HuH-7.5 (cell line): ENCODE measurements around the gene BTD.

Experiments
- DNase-seq: peaks from one replicate; pipeline ENCODE4 v3.0.0; 2011; ENCODE audit warnings: low spot score

Gene BTD, protein sequence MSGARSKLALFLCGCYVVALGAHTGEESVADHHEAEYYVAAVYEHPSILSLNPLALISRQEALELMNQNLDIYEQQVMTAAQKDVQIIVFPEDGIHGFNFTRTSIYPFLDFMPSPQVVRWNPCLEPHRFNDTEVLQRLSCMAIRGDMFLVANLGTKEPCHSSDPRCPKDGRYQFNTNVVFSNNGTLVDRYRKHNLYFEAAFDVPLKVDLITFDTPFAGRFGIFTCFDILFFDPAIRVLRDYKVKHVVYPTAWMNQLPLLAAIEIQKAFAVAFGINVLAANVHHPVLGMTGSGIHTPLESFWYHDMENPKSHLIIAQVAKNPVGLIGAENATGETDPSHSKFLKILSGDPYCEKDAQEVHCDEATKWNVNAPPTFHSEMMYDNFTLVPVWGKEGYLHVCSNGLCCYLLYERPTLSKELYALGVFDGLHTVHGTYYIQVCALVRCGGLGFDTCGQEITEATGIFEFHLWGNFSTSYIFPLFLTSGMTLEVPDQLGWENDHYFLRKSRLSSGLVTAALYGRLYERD

GRCh38 chr3:15601399-15602145 is at the start of gene BTD, which contains the start of gene HACL1:
Gene BTD (plus strand): TSS chr3:15601745. CDS start chr3:15635440, 33,695 bp downstream.
Gene HACL1 (minus strand): TSS chr3:15601569. CDS start chr3:15601463, 106 bp downstream.
- DNase-seq, result peak; percentile 94

- DNase-seq, result no peak
Measured at GRCh38 chr3:15551902-15552301, 49.6 kb upstream of the BTD start.

DNA sequence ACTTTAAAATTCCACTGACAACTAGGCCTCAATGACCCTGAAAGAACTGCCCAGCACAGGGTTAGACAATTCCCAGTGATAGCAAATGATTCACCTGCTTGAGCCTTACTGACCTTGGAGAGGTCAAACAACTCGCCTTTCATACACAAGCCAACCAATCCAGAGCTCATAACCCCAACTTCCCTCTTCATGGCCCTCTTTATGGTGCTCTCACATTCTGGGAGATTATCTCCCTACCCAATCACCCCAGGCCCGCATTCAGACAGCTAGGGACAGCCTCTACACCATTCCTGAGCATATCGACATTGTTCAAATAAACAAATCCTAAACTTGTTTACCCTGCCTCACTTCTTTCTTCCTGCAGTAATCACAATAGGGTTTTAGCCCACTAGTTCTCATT is 47.8 kb upstream of the BTD start:
- DNase-seq, result no peak

GRCh38 chr3:15556512-15556911 is 45.0 kb upstream of the BTD start:
- no peak for DNase-seq

- peak; percentile 20 for DNase-seq
Measured at GRCh38 chr3:15557511-15557946, 44.0 kb upstream of the BTD start.

DNA sequence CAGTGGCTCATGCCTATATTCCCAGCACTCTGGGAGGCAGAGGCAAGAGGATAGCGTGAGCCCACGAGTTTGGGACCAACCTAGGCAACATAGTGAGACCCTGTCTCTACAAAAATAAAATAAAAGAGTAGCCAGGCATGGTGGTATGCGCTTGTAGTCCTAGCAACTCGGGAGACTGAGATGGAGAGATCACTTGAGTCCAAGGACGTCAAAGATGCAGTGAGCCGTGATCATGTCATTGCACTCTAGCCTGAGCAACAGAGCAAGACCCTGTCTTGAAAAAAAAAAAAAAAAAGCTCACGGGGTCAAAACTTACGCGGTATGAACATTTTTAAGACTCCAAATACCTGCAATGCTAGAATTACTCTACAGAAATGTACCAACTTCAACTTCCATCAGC is 43.0 kb upstream of the BTD start:
- DNase-seq, result no peak

DNA sequence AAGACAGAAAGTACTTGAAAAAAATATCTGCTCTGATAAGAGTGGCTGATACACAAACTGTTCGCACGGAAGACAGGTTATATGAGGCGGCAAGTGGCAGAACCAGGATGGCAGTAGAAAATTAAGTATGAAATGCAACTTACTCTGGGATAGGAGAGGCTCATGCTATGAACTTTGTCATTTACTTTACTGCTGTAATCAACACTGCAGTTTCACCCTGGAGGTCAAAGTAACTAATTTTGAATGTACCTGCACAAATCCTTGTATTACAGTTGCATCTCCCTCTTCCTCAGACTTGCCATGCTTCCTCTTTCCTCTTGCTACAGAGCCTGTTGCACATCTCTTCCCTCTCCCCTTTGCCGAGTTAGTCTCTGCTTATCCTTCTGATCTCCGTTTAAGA is 39.0 kb upstream of the BTD start:
- DNase-seq, result no peak

DNA sequence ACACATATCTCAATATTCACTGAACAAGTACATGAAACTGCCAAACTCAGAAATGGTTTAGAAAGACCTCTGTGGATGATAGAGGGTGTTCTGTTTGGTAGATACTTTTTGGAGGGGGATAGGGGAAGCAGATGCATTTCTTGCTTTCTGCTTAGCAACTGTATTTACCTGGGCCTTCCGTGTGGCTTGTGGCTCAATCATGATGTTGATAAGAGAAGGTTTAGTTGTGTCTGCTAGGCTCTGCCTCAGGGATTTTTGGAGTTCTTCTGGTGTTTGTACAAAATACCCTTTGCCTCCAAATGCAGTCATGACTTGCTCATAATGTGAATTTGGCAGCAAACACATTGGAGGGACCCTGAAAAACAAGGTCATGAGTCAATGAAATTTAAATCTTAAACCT is 38.4 kb upstream of the BTD start:
- DNase-seq, result no peak

GRCh38 chr3:15572138-15572537 is 29.4 kb upstream of the BTD start:
- DNase-seq, result no peak

GRCh38 chr3:15575446-15575845 is 26.1 kb upstream of the BTD start:
- DNase-seq, result no peak

- DNase-seq, result no peak
Measured at GRCh38 chr3:15576475-15576874, 25.1 kb upstream of the BTD start.

DNA sequence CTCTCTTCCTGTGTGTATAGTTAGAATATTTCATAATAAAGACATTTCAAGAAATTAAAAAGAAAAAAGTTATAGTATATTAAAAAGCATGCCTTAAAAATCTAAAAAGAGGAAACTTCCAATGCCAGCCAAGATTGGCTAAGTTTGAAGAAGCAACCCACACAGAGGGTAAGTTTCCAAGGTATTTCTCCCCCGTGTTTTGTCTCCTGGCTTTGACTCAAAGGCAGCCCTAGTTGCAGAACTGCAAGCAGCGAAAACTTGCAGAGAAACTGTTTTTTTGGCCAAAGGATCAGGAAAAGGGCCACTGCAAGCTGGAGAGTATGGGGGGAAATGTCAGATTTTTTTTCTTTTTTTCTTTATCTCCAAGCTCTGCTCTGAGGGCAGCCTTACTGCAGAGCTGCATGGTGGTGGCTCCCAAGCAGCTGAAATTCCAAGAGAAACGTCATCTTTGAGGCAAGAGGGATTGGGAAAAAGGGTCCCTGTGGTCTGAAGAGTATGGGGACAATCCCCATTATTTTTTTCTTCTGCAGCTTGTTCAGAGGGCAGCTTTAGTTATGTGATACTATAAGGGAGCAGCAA is 23.2 kb upstream of the BTD start:
- DNase-seq, result no peak

DNA sequence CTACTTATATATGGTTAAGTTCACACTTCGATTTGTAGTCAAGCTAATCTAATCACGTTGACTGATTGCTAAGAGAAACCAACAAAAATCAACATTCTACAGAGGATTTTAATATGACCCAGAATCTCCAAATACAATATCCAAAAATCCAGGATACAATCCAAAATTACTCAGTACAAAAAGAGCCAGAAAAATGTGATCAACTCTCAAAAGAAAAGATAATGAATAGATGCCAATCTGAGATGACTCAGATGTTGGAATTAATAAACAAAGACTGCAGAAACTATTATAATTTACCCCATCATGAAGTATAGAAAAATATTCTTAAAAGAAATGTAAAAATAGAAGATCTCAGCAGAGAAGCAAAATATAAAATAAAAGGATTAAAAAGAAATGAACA is 22.5 kb upstream of the BTD start:
- no peak for DNase-seq

DNA sequence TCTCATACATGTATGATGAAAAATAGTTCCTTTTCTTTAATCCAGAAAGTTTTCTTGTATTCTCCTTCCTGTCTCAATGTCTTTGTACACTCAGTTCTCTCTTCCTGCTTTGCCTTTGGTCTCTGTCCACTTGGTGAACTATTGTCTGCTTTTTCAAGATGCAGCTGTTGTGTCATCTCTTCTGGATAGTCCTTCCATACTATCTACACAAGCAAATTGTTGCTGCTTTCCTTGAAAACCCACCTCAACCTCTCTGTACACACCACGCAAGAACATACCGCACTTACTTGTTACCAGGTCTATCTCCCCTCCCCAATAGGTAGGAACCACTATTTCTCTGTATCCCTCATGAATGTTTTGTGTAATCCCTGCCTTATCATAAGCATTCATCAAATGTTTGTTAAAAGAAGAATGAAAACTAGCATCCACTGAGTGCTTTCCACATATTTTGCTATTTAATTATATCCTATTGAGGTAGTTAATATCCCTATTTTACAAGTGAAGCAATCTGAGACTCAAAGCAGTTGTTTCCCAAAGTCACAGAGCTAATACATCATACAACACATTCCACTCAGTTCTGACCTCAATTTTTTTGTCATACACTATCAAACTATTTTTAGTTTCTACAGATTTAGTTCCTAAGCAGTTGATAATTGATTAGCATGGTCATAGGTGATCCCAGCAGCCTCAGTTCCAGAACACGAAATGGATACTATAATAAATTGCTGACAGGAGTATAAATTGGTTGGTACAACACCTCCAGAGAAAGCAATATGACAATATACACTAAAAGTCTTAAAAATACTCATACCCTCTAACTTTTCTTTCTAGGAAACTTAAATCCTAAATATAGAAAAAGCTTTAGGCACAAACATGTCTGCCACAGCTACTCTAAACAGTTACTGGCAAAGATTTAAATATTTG is 19.8 kb upstream of the BTD start:
- no peak for DNase-seq

- no peak for DNase-seq
Measured at GRCh38 chr3:15585111-15585845, 16.3 kb upstream of the BTD start.

DNA sequence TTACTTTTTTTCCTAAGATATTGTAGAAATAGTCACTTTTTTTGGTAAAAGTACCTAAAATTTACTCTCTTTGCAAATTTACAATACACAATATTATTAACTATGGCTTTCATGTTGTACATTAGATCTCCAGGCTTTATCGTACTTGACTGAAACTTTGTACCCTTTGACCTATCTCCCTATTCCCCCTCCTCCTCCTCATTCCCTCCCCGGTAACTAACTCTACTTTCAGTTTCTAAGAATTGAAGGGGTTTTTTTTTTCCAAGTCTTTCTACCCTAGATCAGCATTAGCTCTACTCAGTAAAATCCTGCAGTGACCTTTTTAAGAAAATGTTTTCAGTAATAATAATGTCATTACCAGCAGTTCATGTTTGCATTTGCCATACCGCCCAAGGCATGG is 10.3 kb upstream of the BTD start:
- no peak for DNase-seq

DNA sequence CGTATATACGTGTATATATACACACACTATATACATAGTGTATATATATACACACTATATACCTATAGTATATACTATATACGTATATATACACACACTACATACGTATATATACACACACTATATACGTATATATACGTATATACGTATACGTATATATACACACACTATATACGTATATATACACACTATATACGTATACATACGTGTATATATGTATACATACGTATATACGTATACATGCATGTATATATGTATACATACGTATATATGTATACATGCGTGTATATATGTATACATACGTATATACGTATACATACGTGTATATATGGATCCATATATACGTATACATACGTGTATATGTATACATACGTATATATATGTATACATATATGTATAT is 9.6 kb upstream of the BTD start:
- DNase-seq, result no peak

DNA sequence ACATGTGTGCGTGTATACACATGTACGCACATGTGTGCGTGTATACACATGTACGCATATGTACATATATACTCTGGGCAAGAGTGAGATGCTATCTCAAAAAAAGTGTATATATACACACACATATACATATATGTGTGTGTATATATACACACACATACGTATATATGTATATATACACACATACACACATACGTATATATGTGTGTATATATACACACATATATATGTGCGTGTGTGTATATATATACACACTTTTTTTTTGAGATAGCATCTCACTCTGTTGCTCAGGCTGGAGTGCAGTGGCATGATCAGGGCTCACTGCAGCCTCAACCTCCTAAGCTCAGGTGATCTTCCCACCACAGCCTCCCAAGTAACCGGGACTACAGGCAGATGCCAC is 8.6 kb upstream of the BTD start:
- DNase-seq, result no peak

DNA sequence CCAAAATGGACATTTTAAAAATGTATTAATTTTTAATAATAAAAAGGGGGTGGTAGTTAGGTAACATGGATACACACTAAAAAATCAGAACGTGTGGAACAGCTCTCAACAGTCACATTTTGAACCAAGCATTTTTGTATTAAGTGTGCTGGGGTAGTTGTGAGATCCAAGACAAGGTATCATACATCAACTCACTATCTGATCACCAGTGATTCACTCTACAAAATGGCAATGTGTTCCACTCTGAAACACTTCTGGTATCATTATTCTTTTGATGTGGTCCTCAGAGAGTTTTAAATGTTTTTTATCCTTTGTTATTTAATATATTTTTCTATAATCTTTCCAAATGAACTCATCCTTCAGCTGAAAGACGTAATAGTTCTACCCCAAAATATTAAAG is 5.6 kb upstream of the BTD start:
- no peak for DNase-seq

DNA sequence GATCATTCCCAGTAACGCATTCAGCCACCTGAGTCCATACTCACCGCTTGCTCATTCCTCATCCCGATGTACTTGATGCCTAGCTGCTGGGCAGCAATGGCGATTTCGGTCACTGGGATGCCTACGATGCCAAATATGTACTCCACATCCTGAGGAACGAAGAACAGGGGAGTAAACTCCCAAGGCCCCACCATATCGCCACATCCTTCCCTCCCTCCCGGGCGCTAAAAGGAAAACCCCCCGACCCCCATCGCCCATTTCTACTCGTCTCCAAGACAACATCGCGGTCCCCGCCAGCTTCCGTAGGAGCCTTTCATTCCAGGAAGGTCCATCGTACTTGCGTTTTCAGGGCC is 523 bp upstream of the BTD start:
- peak; percentile 21 for DNase-seq

- DNase-seq, result peak; percentile 49
Measured at GRCh38 chr3:15602146-15602536, 596 bp downstream of the BTD start.
